AML-193 (cell line): Measurements from ENCODE around the gene MPND.
"Not testable (repeated sequence)": the region's sequence is repeated elsewhere in the genome, so short reads cannot be mapped to it uniquely, and the experiment has no call there.

Experiments
- DNase-seq, 2 experiments: peaks; one replicate each; lab custom pipeline; 2025; lab: John Stamatoyannopoulos, UW

The MPND gene

GRCh38 chr19:4320419-4320818, 22.9 kb upstream of the MPND start:
- DNase-seq, result no peak

- DNase-seq, result no peak
These were observed 20.3 kb upstream of the MPND start for GRCh38 chr19:4322942-4323665.

GRCh38 chr19:4323692-4324091, 19.7 kb upstream of the MPND start:
- no peak for DNase-seq

- no peak for DNase-seq
These were observed 19.1 kb upstream of the MPND start for GRCh38 chr19:4324228-4324627.

GRCh38 chr19:4326215-4326836, 17.0 kb upstream of the MPND start:
- no peak for DNase-seq

- no peak for DNase-seq
These were observed 16.5 kb upstream of the MPND start for GRCh38 chr19:4326837-4327251.

GRCh38 chr19:4327252-4327876, 16.0 kb upstream of the MPND start:
- DNase-seq, result no peak

GRCh38 chr19:4327877-4328242, 15.5 kb upstream of the MPND start:
- DNase-seq, result no peak

- peak; percentile 85 to 88 for DNase-seq
These were observed 14.9 kb upstream of the MPND start for GRCh38 chr19:4328243-4328990.

GRCh38 chr19:4328991-4329681, 14.2 kb upstream of the MPND start:
- DNase-seq, result not testable (repeated sequence)

- DNase-seq, result no peak
These were observed 13.5 kb upstream of the MPND start for GRCh38 chr19:4329858-4330257.

GRCh38 chr19:4334929-4335570, 8.3 kb upstream of the MPND start:
- no peak for DNase-seq

GRCh38 chr19:4337906-4338440, 5.4 kb upstream of the MPND start:
- DNase-seq, result no peak

- DNase-seq, result no peak
These were observed 4.7 kb upstream of the MPND start, which contains the start of gene STAP2 for GRCh38 chr19:4338441-4339355. Gene STAP2, minus strand, starts transcription at chr19:4338827. Its CDS starts 74 bp downstream, at chr19:4338753.

- no peak for DNase-seq
These were observed 1.1 kb upstream of the MPND start for GRCh38 chr19:4342314-4342614.

- peak; percentile 98 to 99 for DNase-seq
These were observed 570 bp upstream of the MPND start for GRCh38 chr19:4342615-4343369.

- no peak for DNase-seq
These were observed 2.1 kb downstream of the MPND start for GRCh38 chr19:4345342-4346019.

- no peak for DNase-seq
These were observed 2.6 kb downstream of the MPND start for GRCh38 chr19:4346020-4346383.

- no peak for DNase-seq
These were observed 4.2 kb downstream of the MPND start for GRCh38 chr19:4347521-4347920.
